ENCODE measurements around the gene IRF3. TPM values are rescaled to one million over a fixed set of nuclear protein-coding genes. Genes with fewer than 3 reads are reported as not detected.

The IRF3 gene
- total RNA-seq, 4 donors from 2014 or later, result 8.2 to 106 (median 63.9) TPM

DNA sequence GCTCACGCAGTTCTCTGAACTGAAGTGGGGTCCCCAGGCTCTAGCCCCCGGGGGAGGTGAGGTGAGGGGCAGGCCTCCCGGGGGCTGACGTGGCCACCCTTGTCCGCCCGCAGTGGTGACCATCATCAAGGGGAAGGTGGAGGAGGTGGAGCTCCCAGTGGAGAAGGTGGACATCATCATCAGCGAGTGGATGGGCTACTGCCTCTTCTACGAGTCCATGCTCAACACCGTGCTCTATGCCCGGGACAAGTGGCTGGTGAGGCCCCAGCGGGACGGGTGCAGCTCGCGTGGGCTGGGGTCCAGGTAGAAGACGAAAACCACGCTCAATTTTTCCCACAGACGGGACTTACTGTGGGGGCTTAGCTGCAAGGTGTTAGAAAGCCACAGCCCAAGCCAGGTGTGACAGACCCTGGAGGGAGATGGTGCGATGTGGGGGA is 18.2 kb upstream of the IRF3 start:
- no peak overlapping the region for H3K4me3 ChIP-seq
- intact Hi-C loops (cut with DNase I; ENCODE audit: low total_unique reads), result no loop called here
- H3K4me1 ChIP-seq, result peaks cover 0 to 4% of the 10 kb centered on the region in 2 donors
- TF ChIP-seq, protein P1, sequence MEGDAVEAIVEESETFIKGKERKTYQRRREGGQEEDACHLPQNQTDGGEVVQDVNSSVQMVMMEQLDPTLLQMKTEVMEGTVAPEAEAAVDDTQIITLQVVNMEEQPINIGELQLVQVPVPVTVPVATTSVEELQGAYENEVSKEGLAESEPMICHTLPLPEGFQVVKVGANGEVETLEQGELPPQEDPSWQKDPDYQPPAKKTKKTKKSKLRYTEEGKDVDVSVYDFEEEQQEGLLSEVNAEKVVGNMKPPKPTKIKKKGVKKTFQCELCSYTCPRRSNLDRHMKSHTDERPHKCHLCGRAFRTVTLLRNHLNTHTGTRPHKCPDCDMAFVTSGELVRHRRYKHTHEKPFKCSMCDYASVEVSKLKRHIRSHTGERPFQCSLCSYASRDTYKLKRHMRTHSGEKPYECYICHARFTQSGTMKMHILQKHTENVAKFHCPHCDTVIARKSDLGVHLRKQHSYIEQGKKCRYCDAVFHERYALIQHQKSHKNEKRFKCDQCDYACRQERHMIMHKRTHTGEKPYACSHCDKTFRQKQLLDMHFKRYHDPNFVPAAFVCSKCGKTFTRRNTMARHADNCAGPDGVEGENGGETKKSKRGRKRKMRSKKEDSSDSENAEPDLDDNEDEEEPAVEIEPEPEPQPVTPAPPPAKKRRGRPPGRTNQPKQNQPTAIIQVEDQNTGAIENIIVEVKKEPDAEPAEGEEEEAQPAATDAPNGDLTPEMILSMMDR (IDR thresholded peaks at IDR 0.05), result no peak
- TF ChIP-seq POLR2A (IDR thresholded peaks at IDR 0.05), result no peak
- no peaks in the 10 kb centered on the region for H3K27me3 ChIP-seq
- H3K27ac ChIP-seq, result no peak overlapping the region
- DNase-seq, result no peak
- no peaks in the 10 kb centered on the region for H3K36me3 ChIP-seq
- no peaks in the 10 kb centered on the region for H3K9me3 ChIP-seq

DNA sequence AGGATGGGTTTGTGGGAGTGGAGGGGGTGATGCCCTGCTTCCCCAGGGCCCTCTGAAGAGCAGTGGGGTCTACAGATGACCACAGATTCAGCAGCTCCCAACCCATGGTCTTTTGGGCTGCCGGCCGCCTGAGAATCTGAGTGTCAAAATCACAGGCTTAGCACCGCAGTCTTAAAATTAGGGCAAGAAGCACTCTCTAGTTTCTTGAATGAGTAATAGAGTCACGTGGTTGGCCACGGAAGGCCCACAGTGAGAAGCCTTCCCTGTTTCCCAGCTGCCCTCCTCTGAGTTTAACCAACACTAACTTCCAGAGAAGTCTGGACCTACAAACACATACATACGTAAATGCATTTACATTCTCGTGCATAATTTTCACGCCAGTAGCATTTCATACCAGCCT is 16.6 kb upstream of the IRF3 start:
- Histone ChIP-seq H3K9me3 (no peaks in the 10 kb centered on the region), H3K4me1 (peaks cover 0 to 4% of the 10 kb centered on the region in 2 donors), H3K4me3 (no peak overlapping the region), H3K36me3 (no peaks in the 10 kb centered on the region), H3K27me3 (no peaks in the 10 kb centered on the region), H3K27ac (no peak overlapping the region)
- TF ChIP-seq, protein P1 (IDR thresholded peaks at IDR 0.05), result no peak
- no peak for TF ChIP-seq POLR2A (IDR thresholded peaks at IDR 0.05)
- DNase-seq, result no peak
- intact Hi-C loops (cut with DNase I; ENCODE audit: low total_unique reads), result no loop called here

DNA sequence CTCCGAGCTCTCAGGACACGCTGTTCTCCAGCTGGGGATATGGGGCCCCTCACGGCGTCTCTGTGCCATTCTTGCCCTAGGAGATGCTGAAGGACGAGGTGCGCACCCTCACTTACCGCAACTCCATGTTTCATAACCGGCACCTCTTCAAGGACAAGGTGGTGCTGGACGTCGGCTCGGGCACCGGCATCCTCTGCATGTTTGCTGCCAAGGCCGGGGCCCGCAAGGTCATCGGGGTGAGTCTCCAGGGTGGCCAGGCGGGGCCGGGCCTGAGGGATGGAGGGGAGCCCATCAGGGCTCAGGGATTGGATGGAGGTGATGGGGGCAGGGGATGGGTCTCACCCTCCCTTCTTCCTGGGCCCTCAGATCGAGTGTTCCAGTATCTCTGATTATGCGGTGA is 16.2 kb upstream of the IRF3 start:
- H3K27me3 ChIP-seq, result no peaks in the 10 kb centered on the region
- no peak overlapping the region for H3K27ac ChIP-seq
- no peaks in the 10 kb centered on the region for H3K36me3 ChIP-seq
- intact Hi-C loops (cut with DNase I; ENCODE audit: low total_unique reads), result no loop called here
- no peak overlapping the region for H3K4me3 ChIP-seq
- no peak for DNase-seq
- H3K9me3 ChIP-seq, result no peaks in the 10 kb centered on the region
- TF ChIP-seq POLR2A (IDR thresholded peaks at IDR 0.05), result no peak
- TF ChIP-seq, protein P1 (IDR thresholded peaks at IDR 0.05), result no peak
- peaks cover 0 to 4% of the 10 kb centered on the region in 2 donors for H3K4me1 ChIP-seq

DNA sequence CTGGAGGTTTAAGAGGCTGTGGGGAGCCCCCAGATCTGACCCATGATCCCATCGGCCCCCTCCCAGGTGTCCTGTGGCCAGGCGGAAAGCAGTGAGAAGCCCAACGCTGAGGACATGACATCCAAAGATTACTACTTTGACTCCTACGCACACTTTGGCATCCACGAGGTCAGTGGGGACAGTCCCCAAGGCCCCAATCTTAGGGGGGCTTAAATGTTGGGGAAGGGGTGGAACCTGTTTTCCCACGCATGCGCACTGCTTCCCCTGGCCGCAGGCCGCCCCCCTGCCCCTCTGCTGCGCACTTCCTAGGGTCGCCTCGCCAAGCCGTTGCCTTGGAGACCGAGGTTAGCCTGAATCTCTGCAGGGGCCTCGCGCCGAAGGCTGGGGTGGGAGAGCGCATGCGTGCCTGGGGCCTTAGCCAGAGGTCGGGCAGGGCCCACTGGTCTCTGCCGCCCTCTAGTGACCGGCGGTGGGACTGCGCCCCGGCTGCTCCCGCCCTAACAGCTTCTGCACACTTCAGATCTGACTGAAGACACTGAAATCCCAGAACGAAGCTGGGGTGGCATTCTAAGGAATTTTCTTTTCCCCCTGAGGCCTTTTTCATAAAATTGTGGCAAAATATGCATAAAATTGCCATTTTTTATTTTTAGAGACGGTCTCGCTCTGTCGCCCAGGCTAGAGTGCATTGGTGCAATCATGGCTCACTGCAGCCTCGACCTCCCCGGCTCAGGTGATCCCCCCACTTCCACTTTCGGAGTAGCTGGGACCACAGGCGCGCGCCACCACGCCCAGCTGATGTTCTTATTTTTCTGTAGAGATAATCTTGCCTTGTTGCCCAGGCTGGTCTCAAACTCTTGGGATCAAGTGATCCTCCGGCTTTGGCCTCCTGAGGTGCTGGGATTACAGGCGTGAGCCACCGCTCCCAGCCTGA is 15.0 kb upstream of the IRF3 start:
- peak overlapping the region; percentile 65 to 70 for H3K27ac ChIP-seq
- peak overlapping the region in 1 of 2 donors; percentile 8 for H3K4me3 ChIP-seq
- H3K36me3 ChIP-seq, result no peaks in the 10 kb centered on the region
- DNase-seq, result peak; percentile 90 to 94
- H3K9me3 ChIP-seq, result no peaks in the 10 kb centered on the region
- TF ChIP-seq POLR2A (IDR thresholded peaks at IDR 0.05), result no peak
- TF ChIP-seq, protein P1 (IDR thresholded peaks at IDR 0.05), result peak; percentile 98 to 100 (median 100)
- H3K27me3 ChIP-seq, result no peaks in the 10 kb centered on the region
- intact Hi-C loops (cut with DNase I; ENCODE audit: low total_unique reads), result no loop called here
- H3K4me1 ChIP-seq, result peaks cover 0 to 4% of the 10 kb centered on the region in 2 donors

DNA sequence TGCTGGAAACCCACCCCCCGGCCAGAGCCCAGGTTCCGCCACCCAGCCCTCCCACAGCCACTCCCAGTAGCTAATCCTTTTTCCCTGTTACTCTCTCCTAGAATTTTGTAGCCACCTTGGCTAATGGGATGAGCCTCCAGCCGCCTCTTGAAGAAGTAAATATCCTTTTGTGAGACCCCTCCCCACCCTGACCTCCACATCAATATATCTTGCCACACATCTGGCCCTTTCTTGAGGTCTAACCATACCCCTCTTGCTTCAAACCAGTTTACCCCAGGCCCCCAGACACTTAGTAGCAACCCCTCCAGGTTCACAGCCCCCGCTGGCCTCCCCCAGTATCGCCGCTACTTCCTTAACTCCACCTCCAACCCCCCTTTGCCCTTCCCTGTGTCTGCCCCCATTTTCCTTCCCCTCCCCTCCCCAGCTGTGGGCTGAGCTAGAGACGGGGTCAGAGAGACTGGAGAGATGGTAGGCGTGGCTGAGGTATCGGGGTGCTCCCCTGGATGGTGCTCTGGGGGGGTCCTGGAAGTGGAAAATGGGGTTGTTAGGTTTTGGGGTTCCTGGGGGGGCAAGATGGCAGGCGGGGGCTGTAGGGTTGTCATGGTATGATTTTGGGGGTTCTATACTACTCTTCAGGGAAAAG is 14.2 kb upstream of the IRF3 start:
- peaks cover 0 to 4% of the 10 kb centered on the region in 2 donors for H3K4me1 ChIP-seq
- H3K4me3 ChIP-seq, result no peak overlapping the region
- no peak for DNase-seq
- no peaks in the 10 kb centered on the region for H3K36me3 ChIP-seq
- intact Hi-C loops (cut with DNase I; ENCODE audit: low total_unique reads), result no loop called here
- H3K9me3 ChIP-seq, result no peaks in the 10 kb centered on the region
- peak overlapping the region; percentile 65 to 70 for H3K27ac ChIP-seq
- no peaks in the 10 kb centered on the region for H3K27me3 ChIP-seq
- TF ChIP-seq POLR2A (IDR thresholded peaks at IDR 0.05), result no peak
- TF ChIP-seq, protein P1 (IDR thresholded peaks at IDR 0.05), result no peak
